Stimulated activated CD4-positive, alpha-beta T cell treated with anti-CD3 and anti-CD28 coated beads, Interleukin-4, amount 100 ng/mL, for 48 hours (primary cell): Measurements from ENCODE around the gene CEMIP.

Experiments used
- DNase-seq, 2 donors: peaks; one replicate each; pipeline ENCODE4 v3.0.0-alpha.2; 2020; ENCODE audit warnings: low read depth in 2 of 2

Gene CEMIP

GRCh38 chr15:80852676-80853075 is 73.5 kb downstream of the CEMIP start:
- no peak for DNase-seq

- no peak for DNase-seq
Measured at GRCh38 chr15:80854104-80854503, 74.9 kb downstream of the CEMIP start.

- DNase-seq: no peak
Measured at GRCh38 chr15:80855206-80855605, 76.0 kb downstream of the CEMIP start.

- no peak for DNase-seq
Measured at GRCh38 chr15:80856400-80856799, 77.2 kb downstream of the CEMIP start.

GRCh38 chr15:80856809-80857377 is 77.7 kb downstream of the CEMIP start:
- no peak for DNase-seq

- no peak for DNase-seq
Measured at GRCh38 chr15:80861731-80862170, 82.6 kb downstream of the CEMIP start.

- no peak for DNase-seq
Measured at GRCh38 chr15:80864666-80865065, 85.5 kb downstream of the CEMIP start.

GRCh38 chr15:80866936-80867335 is 87.8 kb downstream of the CEMIP start:
- DNase-seq: no peak

GRCh38 chr15:80870366-80870765 is 91.2 kb downstream of the CEMIP start:
- DNase-seq: no peak

- DNase-seq: no peak
Measured at GRCh38 chr15:80870893-80871292, 91.7 kb downstream of the CEMIP start.

- DNase-seq: no peak
Measured at GRCh38 chr15:80871858-80872257, 92.7 kb downstream of the CEMIP start.

- no peak for DNase-seq
Measured at GRCh38 chr15:80873366-80873952, 94.3 kb downstream of the CEMIP start.

- DNase-seq: no peak
Measured at GRCh38 chr15:80875568-80876347, 96.6 kb downstream of the CEMIP start.

- DNase-seq: no peak
Measured at GRCh38 chr15:80876348-80876674, 97.1 kb downstream of the CEMIP start.

- DNase-seq: no peak
Measured at GRCh38 chr15:80878242-80878866, 99.2 kb downstream of the CEMIP start.

GRCh38 chr15:80878867-80879250 is 99.7 kb downstream of the CEMIP start:
- no peak for DNase-seq

- no peak for DNase-seq
Measured at GRCh38 chr15:80880086-80880485, 100.9 kb downstream of the CEMIP start.

GRCh38 chr15:80883641-80884040 is 104.5 kb downstream of the CEMIP start:
- DNase-seq: no peak

GRCh38 chr15:80885016-80885579 is 105.9 kb downstream of the CEMIP start:
- DNase-seq: no peak

- DNase-seq: no peak
Measured at GRCh38 chr15:80887148-80887547, 108.0 kb downstream of the CEMIP start.

GRCh38 chr15:80888846-80889245 is 109.7 kb downstream of the CEMIP start:
- DNase-seq: no peak

- no peak for DNase-seq
Measured at GRCh38 chr15:80890341-80891005, 111.3 kb downstream of the CEMIP start.
